ENCODE results near the gene EIF3B. TPM values are rescaled to one million over a fixed set of nuclear protein-coding genes. Genes with fewer than 3 reads are reported as not detected.
"Not testable (repeated sequence)": the region's sequence is repeated elsewhere in the genome, so short reads cannot be mapped to it uniquely, and the experiment has no call there.

Gene EIF3B
- total RNA-seq, 1 experiment from 2014 or later: 290 TPM

DNA sequence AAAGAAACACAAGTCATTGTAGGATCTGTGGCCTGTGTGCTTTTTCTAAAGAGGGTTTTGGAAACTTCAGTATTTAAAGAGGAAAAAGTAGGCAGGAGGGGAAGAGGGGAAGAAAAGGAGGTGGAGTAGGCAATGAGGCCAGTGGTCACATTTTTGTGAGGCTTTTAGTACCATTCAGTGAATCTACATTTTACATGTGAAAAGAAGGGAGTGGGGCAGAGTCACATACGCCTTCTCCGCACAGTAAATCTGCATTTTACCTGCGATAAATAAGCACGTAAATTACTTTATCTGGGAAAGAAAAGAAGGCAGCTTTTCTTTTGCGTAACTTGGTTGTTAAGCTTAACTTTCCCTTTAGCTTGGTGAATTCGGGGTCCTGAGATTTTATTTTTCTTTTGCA, 62.0 kb downstream of the EIF3B start:
- no peak overlapping the region for H3K27ac Mint-ChIP-seq (ENCODE audit: low read depth, unreplicated experiment)
- CTCF ChIA-PET: interaction anchor here (0.6 kb wide), 2 partner anchors 11 to 1868 kb away, joined by 3 to 6 read pairs; no protein-coding TSS in a partner anchor

GRCh38 chr7:2417178-2417577, 62.6 kb downstream of the EIF3B start:
- intact Hi-C loops (cut with micrococcal nuclease); POLR2A ChIA-PET; H3K4me1 Mint-ChIP-seq (ENCODE audit: insufficient read depth, unreplicated experiment); H3K36me3 Mint-ChIP-seq (ENCODE audit: insufficient read depth, unreplicated experiment); H3K4me3 Mint-ChIP-seq (ENCODE audit: unreplicated experiment); BruUV-seq (replicated peaks); DNase-seq (ENCODE audit: unreplicated experiment); H3K9me3 Mint-ChIP-seq (ENCODE audit: unreplicated experiment); H3K27ac Mint-ChIP-seq (ENCODE audit: low read depth, unreplicated experiment); H3K27me3 Mint-ChIP-seq (ENCODE audit: insufficient read depth, unreplicated experiment): not testable (repeated sequence)
- CTCF ChIA-PET: interaction anchor here (0.6 kb wide), 2 partner anchors 12 to 1867 kb away, joined by 3 to 6 read pairs; no protein-coding TSS in a partner anchor

More for the DNA sequence above, 62.0 kb downstream of the EIF3B start:
- TF ChIP-seq, protein P1, sequence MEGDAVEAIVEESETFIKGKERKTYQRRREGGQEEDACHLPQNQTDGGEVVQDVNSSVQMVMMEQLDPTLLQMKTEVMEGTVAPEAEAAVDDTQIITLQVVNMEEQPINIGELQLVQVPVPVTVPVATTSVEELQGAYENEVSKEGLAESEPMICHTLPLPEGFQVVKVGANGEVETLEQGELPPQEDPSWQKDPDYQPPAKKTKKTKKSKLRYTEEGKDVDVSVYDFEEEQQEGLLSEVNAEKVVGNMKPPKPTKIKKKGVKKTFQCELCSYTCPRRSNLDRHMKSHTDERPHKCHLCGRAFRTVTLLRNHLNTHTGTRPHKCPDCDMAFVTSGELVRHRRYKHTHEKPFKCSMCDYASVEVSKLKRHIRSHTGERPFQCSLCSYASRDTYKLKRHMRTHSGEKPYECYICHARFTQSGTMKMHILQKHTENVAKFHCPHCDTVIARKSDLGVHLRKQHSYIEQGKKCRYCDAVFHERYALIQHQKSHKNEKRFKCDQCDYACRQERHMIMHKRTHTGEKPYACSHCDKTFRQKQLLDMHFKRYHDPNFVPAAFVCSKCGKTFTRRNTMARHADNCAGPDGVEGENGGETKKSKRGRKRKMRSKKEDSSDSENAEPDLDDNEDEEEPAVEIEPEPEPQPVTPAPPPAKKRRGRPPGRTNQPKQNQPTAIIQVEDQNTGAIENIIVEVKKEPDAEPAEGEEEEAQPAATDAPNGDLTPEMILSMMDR (IDR thresholded peaks at IDR 0.05; ENCODE audit: unreplicated experiment): no peak
- Mint-ChIP-seq H3K27me3 (ENCODE audit: insufficient read depth, unreplicated experiment) (no peaks in the 10 kb centered on the region), H3K4me3 (ENCODE audit: unreplicated experiment) (no peak overlapping the region), H3K4me1 (ENCODE audit: insufficient read depth, unreplicated experiment) (peaks cover 7% of the 10 kb centered on the region), H3K9me3 (ENCODE audit: unreplicated experiment) (no peaks in the 10 kb centered on the region), H3K36me3 (ENCODE audit: insufficient read depth, unreplicated experiment) (peaks cover 6% of the 10 kb centered on the region)
- DNase-seq (ENCODE audit: unreplicated experiment): no peak
- POLR2A ChIA-PET: no interaction called here
- no TSS peak for BruUV-seq (replicated peaks)
- intact Hi-C loops (cut with micrococcal nuclease): no loop called here

GRCh38 chr7:2417981-2418481, 63.4 kb downstream of the EIF3B start:
- Mint-ChIP-seq H3K4me3 (ENCODE audit: unreplicated experiment) (no peak overlapping the region), H3K4me1 (ENCODE audit: insufficient read depth, unreplicated experiment) (peaks cover 4% of the 10 kb centered on the region), H3K36me3 (ENCODE audit: insufficient read depth, unreplicated experiment) (peaks cover 6% of the 10 kb centered on the region), H3K27ac (ENCODE audit: low read depth, unreplicated experiment) (no peak overlapping the region), H3K27me3 (ENCODE audit: insufficient read depth, unreplicated experiment) (no peaks in the 10 kb centered on the region), H3K9me3 (ENCODE audit: unreplicated experiment) (no peaks in the 10 kb centered on the region)
- BruUV-seq (replicated peaks): no TSS peak
- DNase-seq (ENCODE audit: unreplicated experiment): no peak
- intact Hi-C loops (cut with micrococcal nuclease): no loop called here
- TF ChIP-seq, protein P1 (IDR thresholded peaks at IDR 0.05; ENCODE audit: unreplicated experiment): no peak
- ChIA-PET CTCF (no interaction called here), POLR2A (no interaction called here)

DNA sequence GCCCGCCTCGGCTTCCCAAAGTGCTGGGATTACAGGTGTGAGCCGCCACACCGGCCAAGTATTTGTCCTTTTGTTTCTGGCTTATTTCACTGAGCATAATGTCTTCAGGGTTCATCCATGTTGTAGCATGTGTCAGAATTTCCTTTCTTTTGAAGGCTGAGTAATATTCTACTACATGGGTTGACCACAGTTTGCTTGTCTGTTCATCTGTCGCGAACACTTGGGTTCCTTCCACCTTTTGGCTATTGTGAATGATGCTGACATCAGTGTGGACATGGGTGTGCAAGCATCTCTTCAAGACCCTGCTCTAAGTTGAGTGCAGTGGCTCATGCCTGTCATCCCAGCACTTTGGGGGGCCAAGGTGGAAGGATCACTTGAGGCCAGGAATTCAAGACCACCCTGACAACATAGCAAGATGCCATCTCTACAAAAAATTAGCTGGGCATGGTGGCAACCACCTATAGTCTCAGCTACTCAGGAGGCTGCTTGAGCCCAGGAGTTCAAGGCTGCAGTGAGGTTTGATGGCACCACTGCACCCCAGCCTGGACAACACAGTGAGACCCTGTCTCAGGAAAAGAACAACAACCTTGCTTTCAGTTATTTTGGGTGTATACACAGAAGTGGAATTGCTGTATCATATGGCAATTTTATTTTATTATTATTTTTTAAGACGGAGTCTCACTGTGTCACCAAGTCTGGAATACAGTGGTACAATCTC, 65.7 kb downstream of the EIF3B start:
- no peaks in the 10 kb centered on the region for H3K9me3 Mint-ChIP-seq (ENCODE audit: unreplicated experiment)
- CTCF ChIA-PET: no interaction called here
- DNase-seq (ENCODE audit: unreplicated experiment): no peak
- H3K27ac Mint-ChIP-seq (ENCODE audit: low read depth, unreplicated experiment): no peak overlapping the region
- no peak overlapping the region for H3K4me3 Mint-ChIP-seq (ENCODE audit: unreplicated experiment)
- no peaks in the 10 kb centered on the region for H3K36me3 Mint-ChIP-seq (ENCODE audit: insufficient read depth, unreplicated experiment)
- POLR2A ChIA-PET: no interaction called here
- TF ChIP-seq, protein P1 (IDR thresholded peaks at IDR 0.05; ENCODE audit: unreplicated experiment): no peak
- no TSS peak for BruUV-seq (replicated peaks)
- no peaks in the 10 kb centered on the region for H3K4me1 Mint-ChIP-seq (ENCODE audit: insufficient read depth, unreplicated experiment)
- intact Hi-C loops (cut with micrococcal nuclease): no loop called here
- H3K27me3 Mint-ChIP-seq (ENCODE audit: insufficient read depth, unreplicated experiment): no peaks in the 10 kb centered on the region

All from MCF 10A (cell line).